T1000 (cell line): ENCODE results near the gene FAM240A.
"Not testable (repeated sequence)": the region's sequence is repeated elsewhere in the genome, so short reads cannot be mapped to it uniquely, and the experiment has no call there.

ENCODE experiments used
- DNase-seq: peaks from one replicate; lab custom pipeline; 2025; ENCODE audit warnings: mixed read lengths; lab: John Stamatoyannopoulos, UW

The FAM240A gene

GRCh38 chr3:46586738-46587246 is 25.5 kb upstream of the FAM240A start:
- no peak for DNase-seq

GRCh38 chr3:46587268-46587667 is 25.1 kb upstream of the FAM240A start:
- DNase-seq = not testable (repeated sequence)

- no peak for DNase-seq
Measured at GRCh38 chr3:46593274-46593862, 19.0 kb upstream of the FAM240A start.

- DNase-seq = no peak
Measured at GRCh38 chr3:46593979-46594378, 18.3 kb upstream of the FAM240A start.

GRCh38 chr3:46594723-46595122 is 17.6 kb upstream of the FAM240A start:
- DNase-seq = no peak

- no peak for DNase-seq
Measured at GRCh38 chr3:46595819-46596314, 16.5 kb upstream of the FAM240A start.

- no peak for DNase-seq
Measured at GRCh38 chr3:46599590-46599989, 12.7 kb upstream of the FAM240A start.

- DNase-seq = no peak
Measured at GRCh38 chr3:46603446-46604046, 8.8 kb upstream of the FAM240A start.

GRCh38 chr3:46604127-46604526 is 8.2 kb upstream of the FAM240A start:
- DNase-seq = no peak

- DNase-seq = no peak
Measured at GRCh38 chr3:46607603-46608028, 4.7 kb upstream of the FAM240A start.

GRCh38 chr3:46609212-46609721 is 3.1 kb upstream of the FAM240A start:
- no peak for DNase-seq

- DNase-seq = no peak
Measured at GRCh38 chr3:46609944-46610722, 2.2 kb upstream of the FAM240A start.

- DNase-seq = no peak
Measured at GRCh38 chr3:46613313-46614005, 1.1 kb downstream of the FAM240A start.

GRCh38 chr3:46614431-46614830 is 2.1 kb downstream of the FAM240A start:
- no peak for DNase-seq

GRCh38 chr3:46615050-46615775 is 2.9 kb downstream of the FAM240A start:
- DNase-seq = no peak

- DNase-seq = no peak
Measured at GRCh38 chr3:46615976-46616375, 3.7 kb downstream of the FAM240A start.

- DNase-seq = no peak
Measured at GRCh38 chr3:46617941-46618340, 5.6 kb downstream of the FAM240A start.

- DNase-seq = no peak
Measured at GRCh38 chr3:46619845-46620778, 7.8 kb downstream of the FAM240A start.

GRCh38 chr3:46624533-46624932 is 12.2 kb downstream of the FAM240A start:
- DNase-seq = no peak

- DNase-seq = no peak
Measured at GRCh38 chr3:46624975-46625490, 12.7 kb downstream of the FAM240A start.
